OCI-LY3 (cell line): Measurements from ENCODE around the gene ALMS1.

Experiments
- CTCF ChIP-seq: fragments of 200-600, 300-600 bp; sonication (generic); IDR thresholded peaks from 2 replicates; pipeline ENCODE4 v1.5.1; 2014; ENCODE audit warnings: antibody characterized with exemption, low read length, low read depth
- EZH2phosphoT487 ChIP-seq: fragments of 200-600 bp; shearing (Covaris generic); IDR thresholded peaks from 2 replicates; pipeline ENCODE4 v1.6.1; 2018; ENCODE audit warnings: antibody characterized with exemption, mixed run types, low read depth

GRCh38 chr2:73339201-73339600 is 46.4 kb upstream of the ALMS1 start:
- no peak for TF ChIP-seq CTCF
- TF ChIP-seq EZH2phosphoT487 = no peak
